ENCODE data around the gene C6orf136.
A peak's percentile ranks its signal among the peaks of the same experiment; 100 is the strongest.
"Not testable (repeated sequence)": the region's sequence is repeated elsewhere in the genome, so short reads cannot be mapped to it uniquely, and the experiment has no call there.

C6orf136 gene

DNA sequence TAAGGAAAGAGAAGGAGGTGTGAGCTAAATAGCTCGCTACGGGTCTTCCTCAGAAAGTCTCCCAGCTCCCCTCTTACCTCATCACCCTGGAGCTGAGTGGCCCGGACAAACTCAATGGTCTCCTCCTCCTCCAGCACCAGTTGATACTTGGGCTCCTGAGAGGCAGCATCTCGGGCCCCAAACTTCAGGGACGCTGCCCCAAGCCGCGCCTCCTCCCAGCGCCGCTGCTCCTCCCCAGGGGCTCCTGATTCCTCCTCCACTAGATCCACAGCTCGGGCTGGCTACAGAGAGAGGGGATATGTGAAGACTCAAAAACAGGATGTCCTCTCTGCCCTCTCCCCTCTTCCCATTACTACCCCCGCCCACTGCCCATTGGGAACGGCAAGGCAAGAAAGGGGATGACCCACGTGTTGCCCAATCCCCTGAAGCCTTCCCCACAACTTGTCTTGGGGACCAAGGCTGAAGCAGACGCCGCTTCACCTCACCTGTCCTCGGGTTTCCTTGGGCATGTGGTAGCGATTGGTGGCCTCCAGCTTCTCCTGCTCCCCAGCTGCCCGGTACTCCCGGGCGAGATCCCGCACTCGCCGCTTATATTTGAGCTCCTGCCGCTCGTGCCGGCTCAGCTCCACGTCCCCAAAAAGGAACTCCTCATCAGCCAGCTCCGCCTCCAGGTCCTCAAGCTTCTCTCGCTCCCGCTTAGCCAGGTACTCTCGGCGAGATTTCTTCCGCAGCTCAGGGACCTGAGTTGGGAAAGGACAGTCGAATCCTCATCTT, 18.2 kb downstream of the C6orf136 start:
- no peak for DNase-seq

DNA sequence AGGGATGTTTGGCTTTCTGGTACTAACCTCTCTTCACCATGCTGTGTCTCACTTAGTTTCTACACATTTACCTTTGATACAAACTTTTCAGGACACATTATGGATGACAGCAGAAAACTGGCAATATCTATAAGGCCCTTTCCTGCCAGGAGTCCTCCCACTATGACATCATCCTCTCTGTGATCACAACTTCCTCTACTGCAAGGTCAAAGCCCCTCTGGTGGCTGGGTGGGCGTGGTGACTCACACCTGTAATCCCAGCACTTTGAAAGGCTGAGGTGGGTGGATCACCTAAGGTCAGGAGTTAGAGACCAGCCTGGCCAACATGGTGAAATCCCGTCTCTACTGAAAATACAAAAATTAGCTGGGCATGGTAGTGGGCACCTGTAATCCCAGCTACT, 19.4 kb downstream of the C6orf136 start:
- not testable (repeated sequence) for DNase-seq

DNA sequence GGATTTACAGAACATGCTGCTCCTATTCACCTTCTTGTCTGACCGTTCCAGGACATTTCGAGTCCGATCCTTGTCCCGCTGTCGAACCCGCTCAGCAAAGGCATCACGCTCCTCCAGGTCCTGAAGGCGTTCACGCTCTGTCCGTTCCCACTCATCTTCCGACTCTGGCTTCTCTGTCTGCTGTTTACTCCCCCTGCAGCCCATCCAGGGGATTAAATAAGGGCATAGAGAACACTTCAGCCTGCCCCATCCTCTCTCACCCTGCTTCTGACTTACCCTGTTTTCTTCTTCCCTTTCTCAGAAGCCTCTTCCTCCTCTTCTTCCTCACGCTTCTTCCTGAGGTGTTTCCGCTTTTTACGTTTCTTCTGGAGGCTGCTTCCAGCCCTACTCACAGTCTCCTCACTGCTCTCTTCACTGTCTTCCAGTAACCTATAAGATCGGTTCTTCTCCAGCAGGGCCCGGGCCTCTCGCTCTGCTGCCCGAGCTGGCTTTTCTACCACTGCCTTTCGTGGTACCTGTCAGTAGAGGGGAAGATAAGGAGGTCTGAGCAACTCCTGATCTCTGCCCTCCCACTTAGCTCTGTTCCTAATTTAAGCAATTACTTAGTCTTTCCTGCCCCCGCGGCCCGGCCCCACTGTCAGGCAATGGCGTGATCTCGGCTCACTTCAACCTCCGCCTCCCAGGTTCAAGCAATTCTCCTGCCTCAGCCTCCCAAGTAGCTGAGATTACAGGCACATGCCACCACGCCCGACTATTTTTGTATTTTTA, 24.0 kb downstream of the C6orf136 start:
- no peak for DNase-seq

DNA sequence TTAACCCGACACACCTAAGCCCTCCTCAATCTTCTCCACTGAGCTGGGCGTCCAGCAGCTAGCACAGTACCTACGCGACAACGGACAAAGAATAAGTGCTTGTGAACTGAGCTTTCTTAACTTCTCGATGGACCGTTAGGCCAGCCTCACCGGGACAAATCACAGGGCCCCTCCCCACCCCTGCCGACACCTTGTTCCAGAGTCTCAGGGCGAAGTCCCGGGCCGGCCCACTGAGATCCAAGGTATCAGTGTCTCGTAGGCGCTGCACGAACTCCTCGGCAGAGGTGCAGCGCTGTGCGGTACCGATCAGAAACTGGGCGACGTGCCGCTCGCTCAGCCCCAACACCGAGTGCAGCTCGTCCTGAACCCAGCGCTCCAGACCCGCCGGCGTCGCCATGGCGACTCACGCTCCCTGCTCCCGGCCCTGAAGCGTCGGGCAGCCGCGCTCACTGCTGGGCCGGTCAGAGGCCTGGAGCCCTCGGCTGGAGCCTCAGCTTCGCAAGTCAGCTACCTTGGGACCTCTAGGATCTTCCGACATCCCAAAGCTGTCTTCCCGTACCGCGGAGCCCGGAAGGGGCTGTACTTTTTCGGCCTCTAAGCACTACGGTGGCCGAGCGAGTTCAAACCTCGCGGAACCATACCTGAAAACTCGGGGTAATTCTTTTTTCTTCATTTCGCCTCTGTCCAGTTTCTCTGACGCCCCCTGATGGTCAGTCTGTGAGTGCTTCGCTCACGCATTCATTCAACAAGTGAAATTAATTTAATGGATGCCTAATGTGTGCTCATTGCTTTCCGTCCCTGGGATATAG, 25.7 kb downstream of the C6orf136 start, which contains the start of gene DHX16:
Gene DHX16 (minus strand): TSS at position 562 of the 809 bp plus-strand sequence. CDS start 165 bp downstream, at position 397.
- DNase-seq, result peak; percentile 84

DNA sequence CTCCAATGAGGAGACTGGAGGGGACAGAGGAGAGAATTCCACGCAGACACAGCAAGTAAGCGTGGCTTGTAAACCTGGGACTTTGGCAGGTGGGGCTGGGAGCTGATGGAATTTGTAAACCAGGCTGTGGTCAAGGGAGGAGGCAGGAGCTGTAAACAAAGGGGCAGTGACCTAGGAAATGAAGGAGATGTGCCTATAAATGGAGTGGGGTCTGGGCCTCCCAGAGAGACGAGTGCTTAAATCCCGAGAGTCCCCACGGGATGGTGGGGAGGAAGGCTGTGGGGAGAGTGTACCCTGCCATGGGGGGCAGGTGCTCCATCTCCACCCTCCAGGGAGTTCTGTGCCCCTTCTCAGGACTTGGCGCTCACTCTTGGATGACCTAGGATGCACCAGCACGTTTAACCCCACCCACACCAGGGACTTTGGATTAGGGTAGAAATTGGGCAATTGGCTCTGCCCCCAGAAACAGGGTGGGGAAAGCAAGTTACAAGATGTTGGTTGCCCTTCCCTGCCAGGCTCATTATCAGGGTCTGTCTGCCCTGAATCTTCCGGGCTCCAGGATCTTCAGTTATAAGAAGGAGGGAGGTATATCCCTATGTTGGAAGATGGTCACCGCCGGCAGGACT, 29.8 kb downstream of the C6orf136 start:
- DNase-seq, result no peak

DNA sequence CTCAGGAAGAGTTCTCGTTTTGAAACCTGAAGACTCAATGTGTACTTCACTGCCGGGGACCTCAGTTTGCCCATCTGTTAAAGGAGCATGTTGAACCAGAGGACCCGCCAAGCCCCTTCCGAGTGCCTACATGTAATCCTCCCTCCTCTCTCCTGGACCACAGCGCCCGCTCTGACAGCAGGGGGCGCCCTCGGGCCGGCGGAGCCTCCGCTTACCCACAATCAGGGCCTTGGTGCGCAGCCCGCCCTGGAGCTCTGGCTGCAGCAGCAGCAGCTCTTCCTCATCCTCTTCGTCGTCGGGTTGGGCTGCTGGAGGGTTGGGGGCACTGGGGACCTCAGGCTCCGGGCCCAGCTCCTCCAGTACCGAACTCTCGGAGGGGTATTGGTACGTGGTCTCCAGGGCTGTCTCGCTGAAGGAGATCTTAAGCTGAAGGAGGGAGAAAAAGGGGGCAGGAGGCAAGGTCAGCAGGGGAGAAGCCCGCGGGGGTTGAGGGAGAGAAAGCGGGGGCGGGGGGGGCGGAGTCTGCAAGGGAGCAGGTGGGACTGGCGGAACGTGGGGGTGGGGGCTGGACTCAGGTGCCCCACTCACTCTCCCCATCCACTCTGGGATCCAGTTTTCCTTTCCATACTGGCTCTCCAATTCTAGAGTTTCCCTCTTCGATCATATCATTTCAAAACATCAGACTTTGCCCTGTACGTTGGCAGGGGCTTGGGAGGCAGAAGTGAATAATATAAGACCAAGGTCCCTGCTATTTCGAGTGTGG, 32.2 kb downstream of the C6orf136 start:
- peak; percentile 96 for DNase-seq

DNA sequence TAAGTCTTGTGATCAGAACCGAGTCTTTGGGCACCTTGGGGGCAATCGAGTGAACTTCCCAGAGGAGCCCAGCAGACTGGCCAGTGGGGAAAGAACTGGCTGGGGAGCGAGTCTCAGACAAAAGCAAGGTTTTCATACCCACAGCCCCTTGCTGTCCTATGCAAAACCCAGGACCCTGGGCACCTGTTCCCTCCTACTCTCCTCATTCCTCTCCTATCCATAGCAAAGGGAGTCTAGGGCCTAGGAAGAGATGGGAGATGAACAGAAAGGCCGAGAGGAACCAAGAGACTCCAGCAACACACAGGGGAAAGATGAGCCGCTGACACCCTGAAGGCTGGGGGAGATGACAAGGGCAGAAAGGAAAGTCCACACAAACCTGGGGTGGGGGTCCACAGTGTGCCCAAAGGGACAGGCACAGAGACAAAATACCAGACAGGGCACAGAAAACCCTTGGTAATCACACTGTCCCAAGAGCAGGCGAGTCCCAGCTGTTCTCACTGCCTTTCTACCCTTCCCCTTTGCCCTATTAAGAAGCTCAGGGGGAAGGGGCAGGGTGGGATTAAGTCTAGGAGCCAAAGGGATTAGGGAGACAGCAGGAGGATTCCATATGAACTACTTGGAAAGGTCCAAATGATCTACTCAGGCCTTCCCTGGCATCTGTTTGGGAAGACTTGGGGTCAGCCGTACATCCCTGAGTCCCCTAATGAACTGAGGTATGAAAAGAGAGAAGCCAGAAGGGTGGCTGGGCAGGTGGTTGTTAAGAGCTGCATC, 33.0 kb downstream of the C6orf136 start:
- DNase-seq, result no peak

DNA sequence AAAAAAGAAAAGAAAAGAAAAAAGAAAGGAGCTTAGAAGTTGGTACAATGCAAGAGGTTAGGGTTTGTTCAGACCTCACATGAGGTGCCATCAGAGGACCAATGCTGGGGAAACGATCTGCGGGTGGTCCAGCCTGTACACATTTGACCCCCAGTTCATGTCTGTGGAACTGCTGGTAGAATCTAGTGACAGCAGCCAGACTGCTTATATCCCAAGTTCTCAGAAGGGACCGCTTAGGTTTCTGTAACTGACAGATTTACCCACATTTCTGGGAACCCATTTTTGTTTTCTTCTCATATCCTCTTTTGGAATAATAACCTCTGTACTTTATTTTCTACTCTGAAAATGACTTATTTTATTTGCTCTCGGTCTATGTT, 34.8 kb downstream of the C6orf136 start:
- DNase-seq, result no peak

DNA sequence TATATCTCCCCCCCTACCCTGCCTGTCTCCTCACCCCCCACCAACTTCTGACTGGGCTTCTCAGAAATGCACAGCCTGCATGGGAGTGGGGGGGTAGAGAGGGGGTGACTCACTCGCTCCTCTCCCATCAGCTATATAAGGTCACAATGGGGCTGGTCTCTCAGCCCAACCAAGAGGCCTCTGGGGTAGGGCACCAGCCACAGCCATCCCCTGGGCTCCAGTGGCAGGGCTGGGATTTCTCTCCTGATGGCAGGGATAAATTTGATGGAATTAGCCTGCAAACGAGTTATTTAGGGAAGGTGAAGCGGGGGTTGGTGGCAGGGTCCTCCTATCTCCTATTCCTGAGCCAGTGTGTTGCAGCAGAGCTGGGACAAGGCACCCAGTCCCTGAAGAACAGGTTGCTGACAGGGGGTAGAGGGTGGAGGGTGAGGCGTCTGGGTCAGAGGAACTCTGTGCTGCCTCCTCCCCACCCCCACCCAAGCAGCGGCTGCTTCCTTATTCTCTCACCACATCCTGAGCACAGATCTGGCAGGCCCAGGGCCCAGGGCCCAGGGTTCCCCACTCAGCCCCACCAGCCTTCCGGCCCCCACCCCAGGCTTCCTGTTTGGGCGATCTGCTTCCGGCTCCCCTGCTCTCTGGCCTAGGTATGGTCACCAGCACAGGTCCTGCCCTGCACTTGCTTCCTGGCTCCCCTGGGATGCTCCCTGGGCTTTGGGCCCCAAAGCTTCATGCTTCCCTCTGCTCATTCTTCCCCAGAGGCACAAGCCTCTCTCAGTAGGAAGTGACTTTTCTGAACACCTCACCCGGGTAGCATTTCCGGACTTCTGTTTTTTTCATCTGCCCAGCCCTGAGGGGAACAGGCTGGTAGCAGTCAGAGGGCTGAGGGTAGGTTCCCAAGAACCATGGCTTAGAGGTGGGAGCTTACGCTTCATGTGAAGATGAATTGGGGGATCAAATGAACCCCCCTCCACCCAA, 35.5 kb downstream of the C6orf136 start:
- DNase-seq, result peak; percentile 81

DNA sequence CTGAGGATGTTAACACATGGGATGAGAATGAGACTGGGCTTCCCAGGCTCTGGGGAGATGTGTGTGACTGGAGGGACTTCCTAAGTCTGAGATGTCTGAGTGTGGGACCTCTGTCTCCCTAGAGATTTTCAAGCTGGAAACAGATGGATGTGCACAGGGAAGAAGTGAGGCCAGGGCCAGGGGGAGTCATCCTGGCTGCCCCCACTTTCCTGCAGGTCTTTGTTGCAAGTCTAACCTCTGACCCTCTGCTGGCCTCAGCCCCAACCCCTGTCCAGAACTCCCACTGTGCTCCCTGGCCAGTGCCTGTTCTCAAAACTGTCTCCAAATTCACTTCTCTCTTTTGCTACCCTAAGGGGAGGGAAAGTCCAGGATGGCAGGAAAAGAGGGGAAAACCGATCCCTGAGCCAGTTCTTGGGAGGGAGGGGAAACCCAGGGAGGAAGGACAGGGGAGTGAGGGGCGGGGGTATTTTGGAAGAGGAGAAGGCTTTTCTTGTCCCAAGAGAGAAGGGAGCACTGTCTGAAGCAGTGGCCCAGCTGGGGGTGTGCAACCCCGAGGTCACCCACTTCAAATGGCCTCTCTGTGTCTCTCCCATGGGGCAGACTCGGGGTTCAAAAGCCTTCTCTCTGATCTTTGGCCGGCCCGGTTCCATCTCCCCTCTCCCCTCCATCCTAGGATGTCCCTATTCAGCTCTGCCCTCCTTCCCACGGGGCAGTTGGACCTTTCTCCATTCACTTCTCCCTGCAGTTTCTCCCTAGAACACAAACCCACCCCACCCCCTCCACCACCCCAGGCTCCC, 36.4 kb downstream of the C6orf136 start:
- no peak for DNase-seq

DNA sequence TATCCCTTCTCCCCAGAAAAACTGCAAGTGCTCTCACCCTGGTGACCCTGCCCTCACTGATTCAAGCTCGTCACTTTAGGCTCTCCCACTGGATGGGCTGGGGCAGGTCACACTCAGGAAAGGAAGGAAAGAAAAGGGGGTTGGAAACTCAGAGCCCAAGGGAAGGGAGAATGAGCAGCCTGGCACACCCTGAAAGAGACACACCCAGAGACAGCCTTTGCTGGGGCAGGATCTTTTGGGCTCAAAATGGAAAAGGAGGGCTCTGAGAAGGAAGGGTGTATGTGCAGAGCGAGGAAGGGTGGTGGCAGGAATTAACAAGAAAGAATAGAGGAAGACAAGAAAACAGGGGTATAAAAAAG, 37.0 kb downstream of the C6orf136 start:
- no peak for DNase-seq

DNA sequence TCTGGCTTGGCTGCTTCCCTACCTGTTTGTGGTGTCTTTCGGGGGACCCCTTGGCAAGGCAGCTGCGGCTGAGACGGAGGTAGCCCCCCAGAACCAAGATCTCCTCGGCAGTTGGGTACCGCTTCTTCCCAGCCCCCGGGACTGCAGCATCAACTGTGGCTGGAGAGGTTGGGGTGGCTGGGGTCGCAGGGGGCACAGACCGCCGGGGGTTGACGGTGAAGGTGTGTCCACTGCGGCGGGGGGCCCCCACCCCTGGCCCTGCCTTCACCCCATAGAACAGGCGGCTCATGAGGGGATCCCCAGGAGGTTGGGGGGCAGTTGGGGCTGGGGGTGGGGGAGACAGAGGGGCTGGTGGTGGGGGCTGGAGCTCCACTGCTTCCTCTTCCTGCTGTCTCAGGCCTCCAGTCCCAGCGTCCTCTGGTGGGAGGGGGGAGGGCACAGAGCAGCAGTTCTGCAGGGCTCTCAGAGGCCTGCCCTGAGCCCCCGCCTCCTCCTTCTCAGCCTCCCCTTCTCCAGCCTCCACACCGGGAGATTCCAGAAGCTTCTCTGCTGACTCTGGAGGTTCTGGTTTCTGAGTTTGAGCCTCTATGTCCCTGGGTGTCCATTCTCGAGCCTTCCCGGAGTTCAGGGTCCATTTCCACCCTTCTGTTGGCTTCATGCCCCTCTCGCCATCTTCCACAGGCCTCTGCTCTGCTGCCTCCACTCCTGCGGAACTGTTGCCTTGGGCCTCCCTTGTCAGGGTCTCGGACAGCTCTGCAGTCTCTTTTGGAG, 37.6 kb downstream of the C6orf136 start:
- peak; percentile 29 for DNase-seq

DNA sequence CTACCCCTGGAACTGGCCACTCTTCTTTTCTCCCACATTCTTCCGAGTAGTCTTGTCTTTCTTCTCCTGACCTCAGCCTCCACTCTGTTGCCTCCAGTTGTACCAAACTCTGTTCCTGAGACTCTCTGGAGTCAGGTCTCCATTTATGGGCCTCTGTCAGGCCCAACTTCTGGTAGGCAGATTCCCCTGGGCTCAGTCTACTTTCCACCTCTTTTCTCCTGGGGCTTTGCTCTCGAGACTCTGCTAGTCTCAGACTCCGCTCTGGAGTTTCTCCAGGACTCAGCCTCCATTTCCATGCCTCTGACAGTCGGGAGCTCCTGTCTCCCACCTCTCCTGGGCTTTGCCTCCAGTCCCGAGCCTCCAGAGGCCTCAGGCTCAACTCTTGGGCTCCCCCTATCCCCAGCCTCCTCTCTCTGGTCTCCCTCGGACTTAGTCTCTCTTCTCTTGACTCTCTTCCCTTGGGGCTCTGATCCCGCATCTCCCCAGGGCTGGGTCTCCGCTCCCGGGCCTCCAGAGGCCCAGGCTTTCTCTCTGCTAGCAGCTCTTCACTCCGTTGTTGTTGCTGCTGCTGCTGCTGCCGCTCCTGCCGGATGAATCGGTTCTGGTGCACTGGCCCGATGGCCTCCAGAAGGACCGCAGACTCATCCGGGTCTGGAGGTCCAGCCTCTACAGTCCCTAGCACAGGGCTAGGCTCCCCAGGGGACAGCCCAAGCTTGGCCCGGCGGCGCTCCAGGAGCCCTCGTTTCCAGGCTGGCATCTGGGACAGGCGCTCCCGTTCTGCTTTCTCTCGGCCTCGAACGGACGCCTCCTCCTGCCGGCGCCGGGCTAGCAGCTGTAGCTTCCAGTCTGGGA, 38.5 kb downstream of the C6orf136 start:
- DNase-seq, result no peak

DNA sequence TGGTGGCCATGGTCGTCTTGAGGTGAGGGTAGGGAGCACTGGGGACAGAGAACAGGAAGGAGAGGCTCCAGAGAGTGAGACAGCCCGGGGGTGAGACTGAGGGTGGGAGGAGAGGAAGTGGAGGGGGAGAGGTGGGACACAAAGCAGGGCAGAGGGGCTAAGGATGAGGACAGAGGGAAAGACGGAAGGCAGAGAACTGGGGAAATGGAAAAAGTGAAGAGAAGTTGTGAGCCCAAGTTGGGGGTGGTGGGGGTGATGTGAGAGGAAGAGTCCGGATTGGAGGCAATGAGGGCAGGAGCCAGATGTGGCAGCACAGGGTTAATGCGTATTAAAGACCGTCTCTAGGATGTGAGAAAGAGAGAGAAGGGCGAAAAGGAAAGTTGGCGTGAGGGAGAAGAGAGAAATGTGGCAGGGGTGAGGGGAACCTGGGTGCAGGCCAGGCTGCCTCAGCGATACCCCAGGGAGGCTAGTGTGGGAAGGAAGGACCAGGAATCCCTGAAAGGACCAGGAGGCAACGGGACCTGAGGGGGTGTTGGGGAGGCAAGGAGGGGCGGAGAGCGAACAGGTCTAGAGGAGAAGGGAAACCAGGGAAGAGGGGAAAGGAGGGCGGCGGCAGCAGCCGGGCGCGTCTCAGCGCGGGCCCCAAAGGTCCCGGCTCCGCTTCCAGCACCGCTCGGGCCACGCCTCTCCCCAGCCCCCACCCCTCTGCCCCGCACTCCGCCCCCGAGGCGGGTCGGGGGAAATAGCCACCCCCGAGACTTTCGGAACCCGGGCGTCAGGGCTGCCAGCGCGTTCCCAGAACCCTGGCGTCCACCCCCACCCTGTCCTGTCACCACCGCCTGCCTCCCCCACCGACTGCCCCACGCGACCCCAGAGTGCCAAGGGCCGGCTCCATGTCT, 39.3 kb downstream of the C6orf136 start, which contains the start of gene PPP1R18:
Gene PPP1R18 (minus strand): TSS at position 637 of the 899 bp plus-strand sequence. CDS start 627 bp downstream, at position 10.
- peak; percentile 78 for DNase-seq

DNA sequence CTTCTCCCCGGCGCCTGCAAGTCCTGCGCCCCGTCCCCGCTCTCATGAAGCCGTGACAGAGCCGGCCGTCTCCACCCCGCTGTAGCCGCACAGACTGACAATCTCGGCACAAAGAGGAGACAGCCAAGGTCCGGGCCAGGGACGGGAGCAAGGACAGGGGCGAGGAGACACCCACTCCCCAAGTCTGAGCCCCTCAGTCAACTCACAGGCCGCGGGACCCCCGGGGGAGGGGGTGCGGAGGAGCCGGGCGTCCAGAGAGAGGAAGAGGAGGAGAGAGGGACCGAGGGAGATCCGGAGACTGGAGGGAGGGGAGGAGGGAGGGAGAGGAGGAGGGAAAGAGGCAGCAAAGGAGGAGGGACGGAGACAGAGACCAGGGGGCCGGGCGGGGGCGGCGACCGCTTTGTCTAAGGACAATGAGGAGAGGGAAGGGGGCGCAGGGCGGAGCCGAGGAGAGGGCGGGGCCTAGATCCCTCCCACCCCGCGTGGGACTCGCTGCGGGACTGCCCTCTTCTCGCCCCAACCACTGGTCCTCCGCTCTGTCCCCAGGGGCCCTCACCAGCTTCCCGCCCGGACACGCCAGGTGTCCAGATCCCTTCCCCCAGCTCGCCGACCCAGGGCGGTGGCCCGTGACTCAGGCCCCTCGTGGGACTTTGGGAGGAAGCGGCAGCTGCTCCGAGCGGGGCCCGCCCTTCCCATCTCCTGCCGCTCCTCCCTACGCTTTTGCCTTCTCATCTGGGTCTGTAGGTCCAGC, 40.1 kb downstream of the C6orf136 start:
- peak; percentile 69 for DNase-seq

All from T-helper 9 cell (primary cell).